Activated T-helper 1 cell treated with anti-CD3 and anti-CD28 coated beads, Interleukin-2, amount 50 U/mL, for 16 hours (primary cell): ENCODE results near the gene GAD2.
"Not testable (repeated sequence)": the region's sequence is repeated elsewhere in the genome, so short reads cannot be mapped to it uniquely, and the experiment has no call there.

ENCODE experiments used
- DNase-seq, 2 donors: peaks; one replicate each; pipeline ENCODE4 v3.0.0-alpha.2; 2020; ENCODE audit warnings: low read depth in 1 of 2, low spot score in 1 of 2

The GAD2 gene

DNA sequence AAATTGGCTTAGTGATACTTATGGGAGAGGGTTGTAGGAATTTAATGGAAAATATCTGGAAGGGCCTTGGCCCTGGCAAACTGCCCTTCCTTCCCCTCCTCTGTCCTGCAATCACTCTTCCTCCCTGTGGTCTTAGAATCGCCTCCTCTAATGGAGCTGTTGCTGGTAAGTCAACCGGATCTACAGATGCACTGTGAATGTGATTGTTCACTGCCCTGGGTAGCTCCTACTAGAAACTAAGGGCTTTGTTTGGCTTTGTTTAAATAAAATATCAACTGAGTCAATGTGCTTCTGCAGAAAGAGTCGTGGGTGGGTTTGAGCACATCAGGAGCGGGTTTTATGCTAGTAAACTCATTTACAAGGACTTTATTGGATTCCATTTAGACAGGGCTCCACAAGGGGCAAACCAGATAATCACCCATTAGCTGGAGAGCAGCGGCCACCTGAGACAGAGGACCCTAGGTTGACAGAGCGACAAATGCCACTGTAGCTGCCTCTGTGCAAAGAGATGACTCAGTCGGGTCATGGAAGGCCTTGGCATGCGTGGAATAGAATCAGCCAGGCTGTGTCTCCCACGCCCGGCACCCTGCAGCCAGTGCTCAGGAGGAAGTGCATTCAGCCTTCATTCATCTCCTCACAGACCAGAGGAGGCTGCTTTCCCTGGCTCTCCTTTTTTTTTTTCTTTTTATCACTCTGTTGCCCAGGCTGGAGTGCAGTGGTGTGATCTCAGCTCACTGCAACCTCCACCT is 97.9 kb downstream of the GAD2 start:
- DNase-seq, result no peak

DNA sequence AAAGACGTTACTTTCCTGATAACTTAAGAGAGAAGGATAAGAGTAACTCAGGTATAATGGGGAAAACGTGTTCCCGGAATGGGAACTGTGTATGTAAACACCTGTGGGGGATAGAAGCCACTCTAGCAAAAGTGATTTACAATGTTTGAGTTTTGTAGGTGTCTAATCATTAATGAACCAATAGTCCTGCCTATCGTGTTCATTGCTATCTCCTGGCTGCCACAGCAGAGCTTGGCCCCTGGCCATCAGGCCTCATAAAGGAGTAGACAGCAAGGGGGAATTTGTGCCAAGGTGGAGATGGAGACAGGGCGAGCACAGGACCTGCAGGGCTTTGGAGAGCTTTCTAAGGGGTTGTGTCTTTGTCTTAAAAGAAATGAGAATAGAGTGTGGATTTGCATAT is 102.1 kb downstream of the GAD2 start:
- DNase-seq, result no peak

DNA sequence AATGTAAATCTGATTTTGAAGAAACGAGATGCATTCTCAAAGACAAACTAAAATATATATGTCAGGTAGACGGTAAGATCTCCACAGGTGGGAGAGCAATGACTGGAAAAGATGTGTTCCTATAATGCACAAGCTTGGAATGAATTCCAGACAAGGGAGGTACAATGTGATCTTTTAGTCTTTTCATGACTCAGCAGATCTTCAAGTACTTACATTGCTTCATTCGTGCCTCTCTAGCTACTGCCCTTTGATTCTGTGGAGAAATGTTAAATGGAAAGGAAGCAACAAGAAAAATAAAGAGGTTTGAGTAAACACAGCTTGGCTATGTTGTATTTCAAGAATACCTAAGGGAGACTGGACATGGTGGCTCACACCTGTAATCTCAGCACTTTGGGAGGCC is 106.6 kb downstream of the GAD2 start:
- DNase-seq, result no peak

DNA sequence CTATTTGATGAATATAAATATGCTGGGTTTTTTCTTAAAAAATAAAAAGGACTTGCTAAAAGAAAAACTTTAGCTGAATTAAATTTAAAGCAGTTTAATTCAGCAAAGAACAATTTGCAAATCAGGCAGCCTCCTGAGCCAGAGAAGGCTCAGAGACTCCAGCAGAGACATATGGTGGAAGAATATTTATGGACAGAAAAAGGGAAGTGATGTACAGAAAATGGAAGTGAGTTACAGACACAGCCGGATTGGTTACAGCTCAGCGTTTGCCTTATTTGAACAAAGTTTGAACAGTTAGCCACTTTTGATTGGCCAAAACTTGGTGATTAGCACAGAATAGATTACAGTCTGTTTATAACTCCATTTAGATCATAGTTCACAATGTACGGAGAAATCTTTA is 110.3 kb downstream of the GAD2 start:
- no peak for DNase-seq

DNA sequence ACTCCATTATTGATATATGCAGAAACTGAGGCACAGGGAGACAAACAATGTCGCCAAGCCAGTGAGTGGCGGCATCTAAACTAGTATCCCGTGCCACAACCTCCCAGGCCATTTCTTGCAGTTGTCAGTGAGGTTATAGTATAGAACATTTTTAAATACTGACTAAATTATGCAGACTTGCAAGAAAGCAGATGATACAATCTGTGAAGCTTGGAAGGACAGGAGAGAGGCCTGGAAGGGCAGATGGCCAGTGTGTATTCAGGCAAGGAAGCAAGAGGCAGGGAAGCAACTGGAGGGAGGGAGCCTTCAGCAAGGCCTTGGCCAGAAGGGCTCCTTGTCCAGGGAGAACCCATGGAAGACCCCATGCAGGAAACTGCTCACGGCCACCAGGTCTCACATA is 111.2 kb downstream of the GAD2 start:
- DNase-seq, result no peak

DNA sequence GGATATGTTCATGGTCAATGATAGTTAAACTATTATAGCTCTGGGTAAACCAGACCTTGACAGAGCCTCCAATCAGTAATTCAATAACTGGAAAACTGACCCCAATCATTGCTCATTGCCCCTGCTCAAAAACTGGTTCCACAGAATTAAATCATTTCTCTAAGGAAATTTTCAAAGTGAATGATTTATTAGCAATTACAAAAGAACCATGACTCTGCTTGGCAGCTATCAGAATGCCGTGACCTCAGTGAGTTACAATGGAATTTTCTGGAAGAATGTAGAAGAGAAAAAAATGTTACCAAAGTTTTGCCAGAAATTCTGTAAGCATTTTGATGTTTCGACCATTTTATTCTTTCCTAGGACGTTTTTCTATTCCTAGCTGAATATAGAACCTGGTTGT is 114.8 kb downstream of the GAD2 start:
- no peak for DNase-seq

DNA sequence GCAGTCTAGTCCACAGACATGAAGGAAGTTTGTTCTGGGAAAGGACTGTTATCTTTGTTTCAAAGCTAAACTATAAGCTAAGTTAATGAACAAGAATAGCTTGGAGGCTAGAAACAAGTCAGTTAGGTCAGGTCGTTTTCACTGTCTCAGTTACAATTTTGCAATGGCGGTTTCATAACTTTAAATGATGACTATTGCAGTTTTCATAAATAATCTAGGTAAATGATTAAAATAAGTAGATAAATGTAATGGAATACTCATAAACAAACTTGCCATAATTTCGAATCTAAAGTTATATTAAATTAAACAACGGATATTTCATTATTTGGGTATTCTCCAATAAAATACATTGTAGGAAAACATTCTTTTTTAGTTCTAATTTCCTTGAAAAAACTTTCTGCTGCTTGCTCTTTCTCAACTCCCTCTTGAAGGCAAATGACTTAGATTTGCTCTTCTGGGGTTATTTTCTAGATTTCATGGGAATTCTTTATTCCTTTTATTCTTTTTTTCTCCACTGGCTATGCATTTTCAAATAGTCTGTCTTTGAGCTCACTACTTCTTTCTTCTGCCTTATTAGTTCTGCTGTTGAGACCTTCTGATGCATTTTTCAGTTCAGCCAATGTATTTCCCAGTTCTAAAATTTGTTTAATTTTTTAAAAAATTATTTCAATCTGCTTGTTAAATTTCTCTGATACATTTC is 117.8 kb downstream of the GAD2 start:
- DNase-seq, result no peak

DNA sequence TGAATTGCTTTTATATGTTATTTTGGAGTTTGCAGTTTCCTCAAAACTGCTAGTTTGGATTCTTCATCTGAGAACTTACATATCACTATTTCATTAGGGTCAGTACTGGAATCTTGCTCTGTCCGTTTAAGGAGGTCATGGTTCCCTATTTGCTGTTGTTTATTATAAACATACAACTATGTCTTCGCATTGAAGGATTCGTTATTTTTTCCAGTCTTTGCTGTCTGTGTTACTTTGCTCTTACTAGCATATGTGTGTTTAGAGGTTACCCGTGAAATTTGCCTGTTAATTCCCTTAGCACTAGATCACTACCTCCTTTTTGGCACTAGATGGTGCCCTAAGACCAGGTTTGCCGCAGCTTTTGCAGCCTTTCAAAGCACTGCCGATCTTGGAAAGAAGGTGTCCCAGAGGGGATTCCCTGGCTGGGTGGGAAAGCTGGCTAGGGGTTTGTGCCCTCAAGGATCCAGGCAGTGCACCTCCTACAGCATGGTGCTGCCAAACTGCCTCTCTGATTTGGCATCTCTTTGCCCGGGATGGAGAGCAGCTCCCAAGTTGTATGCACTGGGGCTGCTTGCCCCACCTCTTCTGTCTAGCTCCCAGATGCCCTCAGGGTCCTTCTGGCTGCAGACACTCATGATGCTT is 118.5 kb downstream of the GAD2 start:
- peak; percentile 33 to 36 for DNase-seq

DNA sequence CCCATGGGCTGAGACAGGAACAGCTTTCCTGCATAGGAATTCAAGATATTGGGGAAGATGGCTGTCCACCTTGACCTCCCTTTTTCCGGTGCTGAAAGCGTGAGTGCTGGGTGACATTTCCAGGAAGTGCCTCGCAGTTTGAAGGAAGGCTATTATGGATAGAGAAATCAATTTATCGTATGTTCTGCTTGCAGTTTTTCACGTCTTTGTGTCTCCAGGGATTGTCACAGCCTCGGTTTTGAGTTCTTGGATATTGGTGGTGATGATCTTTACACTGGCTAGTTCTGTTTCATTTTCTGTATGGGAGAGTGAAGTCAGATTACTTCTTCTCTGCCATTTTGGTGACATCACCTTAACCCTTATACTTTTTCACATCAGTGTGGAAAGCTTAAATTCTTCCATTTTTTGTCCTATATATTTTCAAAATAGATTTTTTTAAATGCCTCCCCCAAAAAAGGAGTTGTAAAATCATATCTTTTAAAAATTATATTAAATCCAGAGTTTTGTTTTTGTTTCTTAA is 119.1 kb downstream of the GAD2 start:
- no peak for DNase-seq

DNA sequence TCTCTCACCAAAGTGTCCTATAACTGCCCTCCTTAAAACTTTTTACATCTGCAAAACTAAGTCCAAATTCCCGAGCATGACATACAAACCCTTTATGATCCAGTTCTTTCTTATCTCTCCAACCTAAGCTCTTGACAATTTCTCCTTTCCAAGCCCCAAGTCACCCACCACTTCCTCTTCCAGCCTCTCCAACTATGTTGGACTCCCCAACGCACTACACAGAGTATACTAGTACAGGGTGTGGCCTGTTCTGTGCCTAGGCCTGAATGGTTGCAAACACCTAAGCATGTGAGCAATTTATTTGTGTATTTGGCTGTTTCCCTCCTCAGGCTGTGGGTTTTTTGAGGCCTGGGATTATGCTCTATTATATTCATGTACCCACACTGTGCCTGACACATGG is 120.4 kb downstream of the GAD2 start:
- no peak for DNase-seq

DNA sequence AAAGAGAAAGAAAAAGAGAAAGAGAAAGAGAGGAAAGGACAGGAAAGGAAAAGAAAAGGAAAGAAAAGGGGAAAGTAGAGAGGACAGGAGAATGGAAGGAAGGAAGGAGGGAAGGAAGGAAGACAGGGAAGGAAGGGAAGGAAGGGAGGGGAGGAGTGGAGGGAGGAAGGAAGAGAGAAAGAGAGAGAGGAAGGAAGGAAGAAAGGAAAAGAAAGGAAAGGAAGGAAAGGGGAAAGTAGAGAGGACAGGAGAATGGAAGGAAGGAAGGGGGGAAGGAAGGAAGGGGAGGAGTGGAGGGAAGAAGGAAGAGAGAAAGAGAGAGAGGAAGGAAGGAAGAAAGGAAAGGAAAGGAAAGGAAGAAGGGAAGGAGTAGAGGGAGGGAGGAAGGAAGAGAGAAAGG is 125.1 kb downstream of the GAD2 start:
- DNase-seq, result no peak

DNA sequence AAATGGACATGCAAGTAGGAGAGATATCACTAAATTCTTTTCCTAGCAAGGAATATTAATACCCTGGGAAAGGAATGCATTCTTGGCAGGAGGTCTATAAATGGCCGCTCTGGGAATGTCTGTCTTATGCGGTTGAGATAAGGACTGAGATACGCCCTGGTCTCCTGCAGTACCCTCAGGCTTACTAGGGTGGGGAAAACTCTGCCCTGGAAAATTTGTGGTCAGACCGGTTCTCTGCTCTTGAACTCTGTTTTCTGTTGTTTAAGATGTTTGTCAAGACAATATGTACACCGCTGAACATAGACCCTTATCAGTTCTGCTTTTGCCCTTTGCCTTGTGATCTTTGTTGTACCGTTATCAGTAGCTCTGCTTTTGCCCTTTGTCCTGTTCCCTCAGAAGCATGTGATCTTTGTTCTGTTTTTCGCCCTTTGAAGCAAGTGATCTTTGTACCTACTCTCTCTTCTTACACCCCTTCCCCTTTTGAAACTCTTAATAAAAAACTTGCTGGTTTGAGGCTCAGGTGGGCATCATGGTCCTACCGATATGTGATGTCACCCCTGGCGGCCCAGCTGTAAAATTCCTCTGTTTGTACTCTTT is 132.3 kb downstream of the GAD2 start:
- DNase-seq, result not testable (repeated sequence)
